IPS-NIHi7 (cell line): ENCODE results near the gene PHLDB3.
"Not testable (repeated sequence)": the region's sequence is repeated elsewhere in the genome, so short reads cannot be mapped to it uniquely, and the experiment has no call there.

ENCODE experiments used
- DNase-seq: peaks from one replicate; pipeline ENCODE4 v3.0.0; 2012; ENCODE audit warnings: mixed read lengths; ENCODE audit errors: extremely low spot score

The PHLDB3 gene

GRCh38 chr19:43504426-43505185 lies at the start of gene PHLDB3:
TSS of gene PHLDB3 (minus strand) at chr19:43504746. CDS start at chr19:43504118, 628 bp downstream.
- no peak for DNase-seq

- no peak for DNase-seq
Measured at GRCh38 chr19:43553656-43554055, 49.1 kb upstream of the PHLDB3 start.

- no peak for DNase-seq
Measured at GRCh38 chr19:43552616-43553015, 48.1 kb upstream of the PHLDB3 start.

GRCh38 chr19:43552198-43552450 lies 47.6 kb upstream of the PHLDB3 start:
- no peak for DNase-seq

GRCh38 chr19:43551399-43552197 lies 47.1 kb upstream of the PHLDB3 start:
- DNase-seq = no peak

GRCh38 chr19:43548706-43549105 lies 44.2 kb upstream of the PHLDB3 start:
- DNase-seq = no peak

GRCh38 chr19:43547926-43548325 lies 43.4 kb upstream of the PHLDB3 start:
- not testable (repeated sequence) for DNase-seq

GRCh38 chr19:43546581-43546980 lies 42.0 kb upstream of the PHLDB3 start:
- DNase-seq = no peak

GRCh38 chr19:43545981-43546380 lies 41.4 kb upstream of the PHLDB3 start:
- no peak for DNase-seq

- no peak for DNase-seq
Measured at GRCh38 chr19:43545276-43545675, 40.7 kb upstream of the PHLDB3 start.

GRCh38 chr19:43544077-43544476 lies 39.5 kb upstream of the PHLDB3 start:
- no peak for DNase-seq

- no peak for DNase-seq
Measured at GRCh38 chr19:43541920-43542650, 37.5 kb upstream of the PHLDB3 start.

- DNase-seq = no peak
Measured at GRCh38 chr19:43540381-43540780, 35.8 kb upstream of the PHLDB3 start.

- no peak for DNase-seq
Measured at GRCh38 chr19:43538922-43539321, 34.4 kb upstream of the PHLDB3 start.

- DNase-seq = peak; percentile 90
Measured at GRCh38 chr19:43534816-43535761, 30.5 kb upstream of the PHLDB3 start.

GRCh38 chr19:43534305-43534815 lies 29.8 kb upstream of the PHLDB3 start:
- no peak for DNase-seq

GRCh38 chr19:43533546-43534304 lies 29.2 kb upstream of the PHLDB3 start:
- DNase-seq = peak; percentile 95

- DNase-seq = peak; percentile 91
Measured at GRCh38 chr19:43532962-43533545, 28.5 kb upstream of the PHLDB3 start, which contains the start of gene ZNF575. TSS of gene ZNF575 (plus strand) at chr19:43533188. CDS start at chr19:43534423, 1,235 bp downstream.

GRCh38 chr19:43532571-43532961 lies 28.0 kb upstream of the PHLDB3 start:
- no peak for DNase-seq
